ENCODE results near the gene SEZ6L2. TPM values are rescaled to one million over a fixed set of nuclear protein-coding genes. Genes with fewer than 3 reads are reported as not detected.
A peak's percentile ranks its signal among the peaks of the same experiment; 100 is the strongest.

Gene SEZ6L2
- total RNA-seq, 1 donor from 2014 or later: not detected

- ChIA-PET CTCF (interaction anchor here (1.0 to 4.5 kb wide), 2 partner anchors 13 to 26 kb away, joined by 3 to 24 read pairs; no protein-coding TSS in a partner anchor), POLR2A (interaction anchor here (0.6 to 8.2 kb wide), 10 partner anchors 14 to 175 kb away, joined by 3 to 147 read pairs (median 4); partner anchors contain the start of genes ASPHD1, KCTD13, KIF22 and MAZ)
- H3K4me3 Mint-ChIP-seq: peak overlapping the region; percentile 95
- H3K9me3 Mint-ChIP-seq: no peaks in the 10 kb centered on the region
- H3K36me3 Mint-ChIP-seq (ENCODE audit: low read depth): peaks cover 42% of the 10 kb centered on the region
- no peak for DNase-seq
- H3K27me3 Mint-ChIP-seq: no peaks in the 10 kb centered on the region
- peak overlapping the region; percentile 94 for H3K27ac Mint-ChIP-seq
- no peak for TF ChIP-seq CTCF (IDR thresholded peaks at IDR 0.05)
- intact Hi-C loops (cut with micrococcal nuclease): loop anchor here (1.0 to 2.0 kb wide), 2 partner anchors 15 to 27 kb away; partner anchors contain the start of gene MAZ
- peaks cover 64% of the 10 kb centered on the region for H3K4me1 Mint-ChIP-seq
- ATAC-seq (ENCODE audit: low read depth): no peak
Measured at GRCh38 chr16:29821643-29822115, 77.7 kb downstream of the SEZ6L2 start.

Other genes starting within 250 kb of the SEZ6L2 start
- 2.4 and 2.7 TPM in 2 replicates for gene SPN, start 236.3 kb downstream of the SEZ6L2 start, total RNA-seq
- 0.64 and 0.84 TPM in 2 replicates for gene QPRT, start 220.4 kb downstream of the SEZ6L2 start, total RNA-seq
- 20.4 and 22.5 TPM in 2 replicates for gene C16orf54, start 153.6 kb downstream of the SEZ6L2 start, total RNA-seq
- gene ZG16, start 121.3 kb downstream of the SEZ6L2 start, total RNA-seq: not detected in 2 replicates
- gene KIF22, start 108.8 kb downstream of the SEZ6L2 start, total RNA-seq: 33.1 and 40.1 TPM in 2 replicates
- gene MAZ, start 93.0 kb downstream of the SEZ6L2 start, total RNA-seq: 172 and 187 TPM in 2 replicates
- gene PRRT2, start 87.4 kb downstream of the SEZ6L2 start, total RNA-seq: 0.11 and 0.54 TPM in 2 replicates
- 18.6 and 20.3 TPM in 2 replicates for gene PAGR1, start 83.4 kb downstream of the SEZ6L2 start, total RNA-seq
- gene MVP, start 79.1 kb downstream of the SEZ6L2 start, total RNA-seq: 177 and 179 TPM in 2 replicates
- 28.7 and 29.8 TPM in 2 replicates for gene CDIPT, start 36.3 kb downstream of the SEZ6L2 start, total RNA-seq
- gene ASPHD1, start 938 bp upstream of the SEZ6L2 start, total RNA-seq: 0.12 TPM in 1 of 2 replicates, not detected in the other
- gene KCTD13, start 26.7 kb upstream of the SEZ6L2 start, total RNA-seq: 37.5 and 44.4 TPM in 2 replicates
- 50.3 and 50.8 TPM in 2 replicates for gene TMEM219, start 62.5 kb upstream of the SEZ6L2 start, total RNA-seq
- 30.5 and 36.1 TPM in 2 replicates for gene TAOK2, start 74.3 kb upstream of the SEZ6L2 start, total RNA-seq
- 10.5 and 14.2 TPM in 2 replicates for gene HIRIP3, start 96.1 kb upstream of the SEZ6L2 start, total RNA-seq
- gene INO80E, start 96.7 kb upstream of the SEZ6L2 start, total RNA-seq: 83.5 and 93.6 TPM in 2 replicates
- not detected in 2 replicates for gene DOC2A, start 111.5 kb upstream of the SEZ6L2 start, total RNA-seq
- not detected in 2 replicates for gene C16orf92, start 123.6 kb upstream of the SEZ6L2 start, total RNA-seq
- gene TLCD3B, start 131.7 kb upstream of the SEZ6L2 start, total RNA-seq: not detected in 2 replicates
- 611 and 613 TPM in 2 replicates for gene ALDOA, start 166.2 kb upstream of the SEZ6L2 start, total RNA-seq
- gene PPP4C, start 176.4 kb upstream of the SEZ6L2 start, total RNA-seq: 124 and 131 TPM in 2 replicates
- gene TBX6, start 192.4 kb upstream of the SEZ6L2 start, total RNA-seq: 2.3 TPM in 2 replicates
- 75.8 and 77.8 TPM in 2 replicates for gene YPEL3, start 196.7 kb upstream of the SEZ6L2 start, total RNA-seq
- 4.9 and 6.1 TPM in 2 replicates for gene GDPD3, start 214.0 kb upstream of the SEZ6L2 start, total RNA-seq
- 37.2 and 45.6 TPM in 2 replicates for gene MAPK3, start 223.7 kb upstream of the SEZ6L2 start, total RNA-seq

Data from activated B cell treated with CpG ODN at 0.5 μM for 24 hours (primary cell).